GM10266 (cell line): ENCODE measurements around the gene NFATC2.

Experiments used
- DNase-seq: peaks from one replicate; pipeline ENCODE4 v3.0.0; 2012; ENCODE audit errors: extremely low spot score
- CTCF ChIP-seq: IDR thresholded peaks from 2 replicates; pipeline ENCODE4 v1.5.1; 2012; ENCODE audit warnings: mild to moderate bottlenecking, low read depth; ENCODE audit not compliant: control insufficient read depth, insufficient read depth; ENCODE audit errors: missing control alignments

The NFATC2 gene

GRCh38 chr20:51422514-51423289 is 119.8 kb downstream of the NFATC2 start:
- no peak for DNase-seq
- no peak for TF ChIP-seq CTCF

- TF ChIP-seq CTCF = no peak
- DNase-seq = no peak
These were observed 121.7 kb downstream of the NFATC2 start for GRCh38 chr20:51420805-51421204.

- DNase-seq = no peak
- TF ChIP-seq CTCF = no peak
These were observed 122.4 kb downstream of the NFATC2 start for GRCh38 chr20:51420111-51420510.

GRCh38 chr20:51419646-51420045 is 122.9 kb downstream of the NFATC2 start:
- no peak for DNase-seq
- TF ChIP-seq CTCF = no peak

- TF ChIP-seq CTCF = no peak
- DNase-seq = no peak
These were observed 123.3 kb downstream of the NFATC2 start for GRCh38 chr20:51419231-51419630.

- no peak for DNase-seq
- no peak for TF ChIP-seq CTCF
These were observed 124.4 kb downstream of the NFATC2 start for GRCh38 chr20:51418137-51418529.

GRCh38 chr20:51417250-51418136 is 125.0 kb downstream of the NFATC2 start:
- DNase-seq = no peak
- no peak for TF ChIP-seq CTCF
